Testis (tissue), 3 donors: ENCODE data around the gene SNX17. TPM values are rescaled to one million over a fixed set of nuclear protein-coding genes. Genes with fewer than 3 reads are reported as not detected.
A peak's percentile ranks its signal among the peaks of the same experiment; 100 is the strongest.

Experiments used
- DNase-seq: peaks from one replicate; pipeline ENCODE4 v3.0.0-alpha.2; 2019
- H3K27ac ChIP-seq, 2 donors: fragments of 200-600 bp; sonication (generic); one replicate each; pipeline ENCODE4 v1.5.1; 2019
- H3K27me3 ChIP-seq: fragments of 200-600 bp; sonication (generic); one replicate; pipeline ENCODE4 v1.5.1; 2019
- H3K36me3 ChIP-seq: fragments of 200-600 bp; sonication (generic); one replicate; pipeline ENCODE4 v1.5.1; 2017; ENCODE audit warnings: low read depth; ENCODE audit errors: missing control alignments
- H3K4me1 ChIP-seq: fragments of 200-600 bp; sonication (generic); one replicate; pipeline ENCODE4 v1.5.1; 2019
- H3K4me3 ChIP-seq, 2 donors: fragments of 200-600 bp; sonication (generic); one replicate each; pipeline ENCODE4 v1.5.1; 2017 to 2019
- H3K9me3 ChIP-seq: fragments of 200-600 bp; sonication (generic); one replicate; pipeline ENCODE4 v1.5.1; 2017
- POLR2A ChIP-seq: fragments of 450-650 bp; IDR thresholded peaks from one replicate; pipeline ENCODE4 v1.6.1; 2017; ENCODE audit warnings: antibody characterized with exemption, mild to moderate bottlenecking, moderate library complexity
- WGBS, 2 donors: methylation state at CpG; one replicate each; pipeline ENCODE4 v1.1.5; 2018; 5-methylcytosine and 5-hydroxymethylcytosine counted together
- intact Hi-C: fragments of 100-400 bp; cut with DNase I; formaldehyde crosslinking; loops from one replicate; pipeline ENCODE4 v1.15.1; 2023; ENCODE audit warnings: low total_unique reads
- polyA plus RNA-seq: library from polyadenylated mRNA; stranded (reverse); fragments of 350-450 nt; fragmentation: Illumina TruSeq; extraction: RNeasy Lipid Tissue Mini Kit (QIAGEN cat#74804); gene quantifications from one replicate; pipeline ENCODE4 v1.2.3, GENCODE V29; 2014; ENCODE audit warnings: low read depth, low replicate concordance; ENCODE audit not compliant: insufficient read depth
- total RNA-seq, 2 donors: library from RNA; depleted of rRNA; stranded (reverse); fragments of >200 nt; gene quantifications; one replicate each; pipeline ENCODE4 v1.2.3, GENCODE V29; 2016
- TF ChIP-seq, protein P1 (sequence below), 3 experiments: fragments of 450-650 bp in 2 of 3; fragments of 200-600 bp in 1 of 3; sonication (generic) in 1 of 3; IDR thresholded peaks; one replicate each; pipeline ENCODE4 v1.5.1; 2016 to 2019; ENCODE audit warnings: antibody characterized with exemption in 3 of 3, mild to moderate bottlenecking in 2 of 3, moderate library complexity in 1 of 3

SNX17 gene
- total and polyA plus RNA-seq, 3 donors from 2014 or later = 79.3 to 104 (median 96.5) TPM

DNA sequence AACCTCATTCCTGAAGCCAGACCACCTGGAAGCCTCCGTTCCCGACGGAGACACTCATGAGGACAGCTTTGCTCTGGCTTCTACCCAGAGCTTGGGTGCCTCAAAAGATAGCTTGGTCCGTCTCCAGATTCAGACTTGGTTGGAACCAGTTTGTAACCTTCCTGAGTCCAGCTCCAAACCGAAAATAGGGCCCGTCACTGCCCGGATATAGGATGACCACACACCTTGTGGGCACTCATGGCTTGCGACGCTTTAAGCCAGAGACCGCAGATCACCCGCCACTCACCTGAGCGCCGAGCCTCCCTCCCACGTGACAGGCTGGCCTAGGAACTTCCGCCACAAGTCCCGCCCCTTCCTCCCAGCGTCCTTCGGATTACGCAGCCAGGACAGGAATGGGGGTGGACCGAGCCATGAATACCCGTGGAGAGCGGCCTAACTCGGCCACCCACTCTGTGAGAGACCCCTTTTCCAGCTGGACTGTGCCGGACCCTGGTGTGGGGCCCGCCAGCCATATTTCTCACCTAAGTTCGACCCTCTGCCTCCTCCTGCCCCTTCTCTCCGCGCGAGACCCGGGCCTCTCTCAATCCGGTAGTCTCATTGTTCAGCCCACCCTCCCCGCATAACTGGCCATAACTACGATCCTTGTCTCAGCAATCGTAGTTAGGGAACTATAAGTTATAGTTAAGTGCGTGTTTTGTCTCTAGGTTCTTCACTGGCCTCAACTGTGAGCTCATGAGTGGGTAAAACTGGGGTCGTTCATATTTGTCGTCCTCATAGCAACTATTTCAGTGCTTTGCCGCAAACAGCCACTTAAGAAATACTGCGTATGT is 47.4 kb upstream of the SNX17 start, which contains the start of gene MPV17:
TSS of gene MPV17 (minus strand) at position 332 of the 830 bp plus-strand sequence. CDS start 580 bp downstream, outside the sequence.
- peak; percentile 96 for DNase-seq
- Histone ChIP-seq H3K36me3 (no peaks in the 10 kb centered on the region), H3K27me3 (no peaks in the 10 kb centered on the region), H3K4me3 (peak within 1 kb of the TSS; percentile 78 to 79), H3K9me3 (no peaks in the 10 kb centered on the region), H3K4me1 (peaks cover 16% of the 10 kb centered on the region), H3K27ac (peak within 1 kb of the TSS; percentile 76 to 93)
- 0% methylated on average over 37 to 39 of the region's 39 CpGs for WGBS, 2 donors
- intact Hi-C loops = no loop called here
- peak; percentile 85 for TF ChIP-seq POLR2A
- TF ChIP-seq, protein P1, sequence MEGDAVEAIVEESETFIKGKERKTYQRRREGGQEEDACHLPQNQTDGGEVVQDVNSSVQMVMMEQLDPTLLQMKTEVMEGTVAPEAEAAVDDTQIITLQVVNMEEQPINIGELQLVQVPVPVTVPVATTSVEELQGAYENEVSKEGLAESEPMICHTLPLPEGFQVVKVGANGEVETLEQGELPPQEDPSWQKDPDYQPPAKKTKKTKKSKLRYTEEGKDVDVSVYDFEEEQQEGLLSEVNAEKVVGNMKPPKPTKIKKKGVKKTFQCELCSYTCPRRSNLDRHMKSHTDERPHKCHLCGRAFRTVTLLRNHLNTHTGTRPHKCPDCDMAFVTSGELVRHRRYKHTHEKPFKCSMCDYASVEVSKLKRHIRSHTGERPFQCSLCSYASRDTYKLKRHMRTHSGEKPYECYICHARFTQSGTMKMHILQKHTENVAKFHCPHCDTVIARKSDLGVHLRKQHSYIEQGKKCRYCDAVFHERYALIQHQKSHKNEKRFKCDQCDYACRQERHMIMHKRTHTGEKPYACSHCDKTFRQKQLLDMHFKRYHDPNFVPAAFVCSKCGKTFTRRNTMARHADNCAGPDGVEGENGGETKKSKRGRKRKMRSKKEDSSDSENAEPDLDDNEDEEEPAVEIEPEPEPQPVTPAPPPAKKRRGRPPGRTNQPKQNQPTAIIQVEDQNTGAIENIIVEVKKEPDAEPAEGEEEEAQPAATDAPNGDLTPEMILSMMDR (IDR thresholded peaks at IDR 0.05) = no peak

DNA sequence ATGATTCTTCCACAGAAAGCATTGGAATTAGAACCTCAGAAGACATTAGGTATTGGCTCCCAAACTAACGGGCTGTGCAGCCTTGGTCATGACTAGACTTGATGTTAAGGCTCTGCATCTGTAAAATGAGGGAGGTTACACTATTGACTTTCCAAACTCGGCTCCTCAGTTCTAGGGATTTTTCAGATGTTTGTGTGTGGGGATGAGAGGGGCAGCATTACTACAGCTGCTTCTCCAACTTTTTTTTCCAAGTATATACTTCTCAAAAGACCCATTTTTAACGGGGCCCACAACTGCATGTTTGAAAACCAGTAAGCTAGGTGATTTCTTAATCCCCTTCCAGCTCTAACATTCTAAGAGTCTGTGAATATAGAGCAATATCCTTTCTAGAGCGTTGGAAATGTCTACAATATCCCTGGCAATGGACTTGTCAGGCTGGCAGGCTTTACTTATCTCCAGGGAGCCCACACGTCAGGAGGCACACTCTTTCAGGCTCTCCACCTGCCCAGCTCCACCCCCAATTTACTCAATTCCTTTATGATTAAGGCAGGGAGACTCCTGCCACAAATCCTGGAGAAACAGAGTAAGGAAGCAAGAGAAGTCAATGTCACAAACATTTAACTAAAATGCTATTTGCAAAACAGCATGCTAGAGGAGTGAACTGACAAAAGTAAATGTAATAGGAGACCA is 46.7 kb upstream of the SNX17 start:
- intact Hi-C loops = no loop called here
- peak overlapping the region; percentile 78 to 79 for H3K4me3 ChIP-seq
- no peak for DNase-seq
- WGBS, 2 donors = 16 to 19% methylated on average over 5 of the region's 5 CpGs
- peaks cover 16% of the 10 kb centered on the region for H3K4me1 ChIP-seq
- TF ChIP-seq POLR2A = no peak
- TF ChIP-seq, protein P1 (IDR thresholded peaks at IDR 0.05) = no peak
- peak overlapping the region; percentile 76 to 93 for H3K27ac ChIP-seq
- H3K27me3 ChIP-seq = no peaks in the 10 kb centered on the region
- no peaks in the 10 kb centered on the region for H3K9me3 ChIP-seq
- no peaks in the 10 kb centered on the region for H3K36me3 ChIP-seq

DNA sequence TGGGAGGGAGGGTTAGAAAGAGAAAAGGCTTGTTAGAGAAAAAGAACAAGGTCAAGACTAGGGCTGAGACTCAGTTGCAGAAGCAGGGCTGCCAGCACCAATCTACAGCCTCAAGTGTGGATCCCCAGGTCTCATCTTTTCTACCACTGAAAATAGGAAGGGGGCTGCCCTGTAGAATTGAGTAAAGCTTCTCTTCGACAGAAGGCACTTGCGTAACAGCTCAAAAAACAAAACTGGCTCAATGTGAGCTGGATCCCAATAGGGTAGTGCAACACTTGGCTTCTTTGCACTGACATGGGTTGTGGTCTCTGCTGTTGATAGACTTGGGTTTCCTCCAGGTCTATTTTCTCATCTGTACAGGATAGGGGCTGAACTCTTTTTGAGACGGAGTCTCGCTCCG is 45.7 kb upstream of the SNX17 start:
- H3K27ac ChIP-seq = no peak overlapping the region
- DNase-seq = no peak
- H3K27me3 ChIP-seq = no peaks in the 10 kb centered on the region
- H3K36me3 ChIP-seq = no peaks in the 10 kb centered on the region
- peaks cover 16% of the 10 kb centered on the region for H3K4me1 ChIP-seq
- no peak overlapping the region for H3K4me3 ChIP-seq
- intact Hi-C loops = no loop called here
- WGBS, 2 donors = 85 to 97% methylated on average over 5 of the region's 5 CpGs
- no peaks in the 10 kb centered on the region for H3K9me3 ChIP-seq
- TF ChIP-seq, protein P1 (IDR thresholded peaks at IDR 0.05) = no peak
- TF ChIP-seq POLR2A = no peak

DNA sequence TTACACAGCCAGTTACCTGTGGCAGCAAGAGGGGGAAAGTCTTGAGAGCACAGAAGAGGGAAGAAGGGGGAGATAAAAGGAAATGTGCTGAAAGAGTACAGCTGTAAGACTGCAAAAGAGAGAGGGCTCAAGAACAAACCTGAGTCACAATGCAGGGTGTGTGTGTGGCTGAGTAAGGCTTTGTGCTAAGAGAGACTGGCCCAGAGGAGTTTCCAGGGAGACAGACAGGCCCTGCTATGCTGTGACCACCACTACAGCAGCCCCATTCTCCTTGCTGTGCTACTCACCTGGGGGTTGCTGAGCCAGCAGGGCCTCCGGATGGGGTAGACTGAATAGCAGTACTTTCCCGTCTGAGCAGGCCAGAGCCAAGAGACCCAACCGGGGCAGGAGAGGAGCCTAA is 35.1 kb upstream of the SNX17 start:
- Histone ChIP-seq H3K27me3 (no peaks in the 10 kb centered on the region), H3K9me3 (no peaks in the 10 kb centered on the region), H3K4me3 (no peak overlapping the region), H3K36me3 (no peaks in the 10 kb centered on the region), H3K27ac (no peak overlapping the region), H3K4me1 (no peaks in the 10 kb centered on the region)
- 84 to 89% methylated on average over 3 of the region's 3 CpGs for WGBS, 2 donors
- intact Hi-C loops = no loop called here
- TF ChIP-seq, protein P1 (IDR thresholded peaks at IDR 0.05) = no peak
- TF ChIP-seq POLR2A = no peak
- no peak for DNase-seq
